GM23338 (cell line): ENCODE measurements around the gene PCNX3. TPM values are rescaled to one million over a fixed set of nuclear protein-coding genes. Genes with fewer than 3 reads are reported as not detected.

Source experiments
- ATAC-seq: fragments of 200-7000 bp; cut with Tn5 transposase; 3 replicates; pipeline ENCODE4 v1.9.1; 2020
- DNase-seq: peaks from one replicate; pipeline ENCODE4 v3.0.0-alpha.2; 2015; ENCODE audit warnings: low spot score
- H2AFZ ChIP-seq: fragments of 200-600 bp; sonication (generic); 2 replicates; pipeline ENCODE4 v1.8.0; 2016; ENCODE audit warnings: antibody characterized with exemption, mild to moderate bottlenecking, moderate library complexity
- H3F3A ChIP-seq: fragments of 200-600 bp; sonication (generic); replicated peaks from 2 replicates; pipeline ENCODE4 v1.8.0; 2017; ENCODE audit warnings: antibody characterized with exemption, mixed run types, low read depth
- H3K27ac ChIP-seq: fragments of 200-600 bp; sonication (generic); 2 replicates; pipeline ENCODE4 v1.6.1; 2016; ENCODE audit warnings: low read depth
- H3K27me3 ChIP-seq: fragments of 200-600 bp; sonication (generic); 2 replicates; pipeline ENCODE4 v1.8.0; 2016; ENCODE audit warnings: mild to moderate bottlenecking, mixed run types, moderate library complexity; ENCODE audit not compliant: insufficient read depth
- H3K36me3 ChIP-seq: fragments of 200-600 bp; sonication (generic); 2 replicates; pipeline ENCODE4 v1.8.0; 2016; ENCODE audit warnings: mild to moderate bottlenecking; ENCODE audit not compliant: insufficient read depth
- H3K4me1 ChIP-seq: fragments of 200-600 bp; sonication (generic); 2 replicates; pipeline ENCODE4 v1.8.0; 2016; ENCODE audit warnings: mild to moderate bottlenecking, moderate library complexity; ENCODE audit not compliant: insufficient read depth
- H3K4me2 ChIP-seq: fragments of 200-600 bp; sonication (generic); 2 replicates; pipeline ENCODE4 v1.7.1; 2017; ENCODE audit warnings: mixed run types
- H3K4me3 ChIP-seq: fragments of 200-600 bp; sonication (generic); 2 replicates; pipeline ENCODE4 v1.6.1; 2016; ENCODE audit warnings: mixed run types
- H3K79me2 ChIP-seq: fragments of 200-600 bp; sonication (generic); replicated peaks from 2 replicates; pipeline ENCODE4 v1.8.0; 2017; ENCODE audit warnings: mild to moderate bottlenecking; ENCODE audit not compliant: insufficient read depth
- H3K9me2 ChIP-seq: fragments of 200-600 bp; sonication (generic); 2 replicates; pipeline ENCODE4 v1.8.0; 2017; ENCODE audit not compliant: insufficient read depth
- H4K20me1 ChIP-seq: fragments of 200-600 bp; sonication (generic); replicated peaks from 2 replicates; pipeline ENCODE4 v1.8.0; 2017; ENCODE audit warnings: mild to moderate bottlenecking; ENCODE audit not compliant: insufficient read depth
- H3K27ac Mint-ChIP-seq: 2 replicates; pipeline ENCODE4 v1.8.0; 2020; ENCODE audit warnings: inconsistent platforms, mild to moderate bottlenecking, moderate library complexity, mixed read lengths
- H3K27me3 Mint-ChIP-seq: 3 replicates; pipeline ENCODE4 v1.8.0; 2022; ENCODE audit warnings: low read depth, mild to moderate bottlenecking, moderate library complexity, mixed read lengths, inconsistent platforms; ENCODE audit not compliant: insufficient read depth, poor library complexity
- H3K36me3 Mint-ChIP-seq: 3 replicates; pipeline ENCODE4 v1.8.0; 2021; ENCODE audit warnings: low read depth, mild to moderate bottlenecking, inconsistent platforms, moderate library complexity, mixed read lengths
- H3K4me1 Mint-ChIP-seq: 3 replicates; pipeline ENCODE4 v1.8.0; 2020; ENCODE audit warnings: mild to moderate bottlenecking, inconsistent platforms, mixed read lengths
- H3K4me3 Mint-ChIP-seq: 3 replicates; pipeline ENCODE4 v1.8.0; 2021; ENCODE audit warnings: moderate library complexity, mild to moderate bottlenecking, inconsistent platforms, mixed read lengths
- H3K9me3 Mint-ChIP-seq: 3 replicates; pipeline ENCODE4 v1.8.0; 2020; ENCODE audit warnings: moderate library complexity, mild to moderate bottlenecking, inconsistent platforms, mixed read lengths
- CREB1 ChIP-seq: fragments of 250-450 bp; sonication (Bioruptor Pico); IDR thresholded peaks from 2 replicates; pipeline ENCODE4 v1.5.0; 2020; ENCODE audit warnings: low read depth, mild to moderate bottlenecking, moderate library complexity
- CTCF ChIP-seq, 2 experiments: fragments of 200-600 bp in 1 of 2; sonication (generic) in 1 of 2; conservative IDR thresholded peaks; 2 replicates each; pipeline versions ENCODE4 v1.5.1 to v1.6.1; 2016 to 2017; ENCODE audit warnings: antibody characterized with exemption in 2 of 2, low read depth in 2 of 2, mild to moderate bottlenecking in 2 of 2, moderate library complexity in 1 of 2
- ETS1 ChIP-seq: IDR thresholded peaks from 2 replicates; pipeline ENCODE4 v1.6.1; 2016; ENCODE audit warnings: antibody characterized with exemption
- JUNB ChIP-seq: IDR thresholded peaks from one replicate; pipeline ENCODE4 v1.6.1; 2016; ENCODE audit warnings: antibody characterized with exemption; ENCODE audit not compliant: unreplicated experiment
- POLR2AphosphoS5 ChIP-seq: IDR thresholded peaks from 2 replicates; pipeline ENCODE4 v1.6.1; 2016; ENCODE audit warnings: antibody characterized with exemption, low read depth
- STAT1 ChIP-seq: IDR thresholded peaks from one replicate; pipeline ENCODE4 v1.6.1; 2016; ENCODE audit warnings: antibody characterized with exemption; ENCODE audit not compliant: unreplicated experiment
- ZNF331 ChIP-seq: fragments of 250-450 bp; sonication (Bioruptor Pico); IDR thresholded peaks from 2 replicates; pipeline ENCODE4 v1.5.0; 2020; ENCODE audit warnings: low read depth, mild to moderate bottlenecking, moderate library complexity
- ZNF462 ChIP-seq: fragments of 250-450 bp; sonication (Bioruptor Pico); IDR thresholded peaks from 2 replicates; pipeline ENCODE4 v1.5.0; 2020; ENCODE audit warnings: mild to moderate bottlenecking, moderate library complexity
- polyA plus RNA-seq: library from polyadenylated mRNA; unstranded; fragments of >200 nt; fragmentation: Nextera tagmentation; extraction: Ambion mirVana; gene quantifications from 2 replicates; pipeline ENCODE4 v1.2.1, GENCODE V29; 2016
- total RNA-seq: library from RNA; depleted of rRNA; stranded (reverse); fragments of >200 nt; shearing (Covaris generic); gene quantifications from 2 replicates; pipeline ENCODE4 v1.2.3, GENCODE V29; 2014

The PCNX3 gene
- total and polyA plus RNA-seq, 2 experiments from 2014 or later = 8.7 to 52.2 TPM

- ATAC-seq = no peak
- DNase-seq = no peak
- no peaks in the 10 kb centered on the region for H3K79me2 ChIP-seq
- H3K9me2 ChIP-seq = no peaks in the 10 kb centered on the region
- no peaks in the 10 kb centered on the region for H3K27me3 ChIP-seq
- H3K9me3 Mint-ChIP-seq = no peaks in the 10 kb centered on the region
- H3F3A ChIP-seq = peaks cover 25% of the 10 kb centered on the region
- peak overlapping the region; percentile 41 for H3K4me2 ChIP-seq
- H3K4me3 ChIP-seq = 0 out of 2 replicates have a peak overlapping the region, but pooled peaks have one; percentile 83
- peak overlapping the region; percentile 80; the same call in 1 of the 2 replicates for H3K27ac Mint-ChIP-seq
- H3K27ac ChIP-seq = peak overlapping the region; percentile 52
- H3K4me1 ChIP-seq = peaks cover 24% of the 10 kb centered on the region
- peaks cover 18% of the 10 kb centered on the region for H3K36me3 Mint-ChIP-seq
- H3K27me3 Mint-ChIP-seq = peaks cover 22% of the 10 kb centered on the region
- peaks cover 26% of the 10 kb centered on the region for H3K4me1 Mint-ChIP-seq
- no peaks in the 10 kb centered on the region for H4K20me1 ChIP-seq
- TF ChIP-seq ETS1 (no peak), STAT1 (no peak), CREB1 (CRISPR knock-in tag) (no peak), JUNB (no peak), ZNF331 (CRISPR knock-in tag) (no peak)
- H3K4me3 Mint-ChIP-seq = peak overlapping the region; percentile 62
- no peak overlapping the region for H2AFZ ChIP-seq
- peaks cover 12% of the 10 kb centered on the region; the same call in 1 of the 2 replicates for H3K36me3 ChIP-seq
Measured at GRCh38 chr11:65637032-65637557, 21.5 kb downstream of the PCNX3 start.

- H3K27me3 Mint-ChIP-seq = peaks cover 22% of the 10 kb centered on the region
- H3K4me3 Mint-ChIP-seq = peak within 1 kb of the TSS; percentile 81
- Histone ChIP-seq H3K27me3 (no peaks in the 10 kb centered on the region), H3K36me3 (peaks cover 12% of the 10 kb centered on the region; the same call in 1 of the 2 replicates), H2AFZ (0 out of 2 replicates have a peak within 1 kb of the TSS, but pooled peaks have one; percentile 78), H3K27ac (peak within 1 kb of the TSS; percentile 81), H4K20me1 (no peaks in the 10 kb centered on the region), H3K79me2 (no peaks in the 10 kb centered on the region; the same call in 1 of the 2 replicates), H3K4me3 (peak within 1 kb of the TSS; percentile 83), H3K4me2 (peak within 1 kb of the TSS; percentile 98), H3K4me1 (peaks cover 29% of the 10 kb centered on the region), H3K9me2 (no peaks in the 10 kb centered on the region), H3F3A (peaks cover 25% of the 10 kb centered on the region)
- no peak for TF ChIP-seq STAT1
- TF ChIP-seq ZNF462 = no peak
- peak; percentile 69 for TF ChIP-seq POLR2AphosphoS5
- TF ChIP-seq ETS1 = no peak
- TF ChIP-seq CTCF (conservative IDR thresholded peaks at IDR 0.05; ENCODE audit: low read depth in 2 of 2) = peak; percentile 49 to 67
- no peaks in the 10 kb centered on the region for H3K9me3 Mint-ChIP-seq
- H3K36me3 Mint-ChIP-seq = peaks cover 18% of the 10 kb centered on the region
- H3K27ac Mint-ChIP-seq = peak within 1 kb of the TSS; percentile 80
- peak; percentile 70 for ATAC-seq
- H3K4me1 Mint-ChIP-seq = peaks cover 27% of the 10 kb centered on the region
- peak; percentile 96 for DNase-seq
Measured at GRCh38 chr11:65637794-65638419, 22.3 kb downstream of the PCNX3 start, which contains the start of gene SIPA1. Gene SIPA1, plus strand, starts transcription at chr11:65638101. Its CDS starts 2,821 bp downstream, at chr11:65640922.
